Measurements from ENCODE around the gene KLF6. TPM values are rescaled to one million over a fixed set of nuclear protein-coding genes. Genes with fewer than 3 reads are reported as not detected.

Gene KLF6
- total and polyA plus RNA-seq, 9 of the 15 experiments (the other 6 are each of a cell fraction or from before 2014, with no cell fraction given) = 3.2 to 23.9 (median 8.0) TPM

DNA sequence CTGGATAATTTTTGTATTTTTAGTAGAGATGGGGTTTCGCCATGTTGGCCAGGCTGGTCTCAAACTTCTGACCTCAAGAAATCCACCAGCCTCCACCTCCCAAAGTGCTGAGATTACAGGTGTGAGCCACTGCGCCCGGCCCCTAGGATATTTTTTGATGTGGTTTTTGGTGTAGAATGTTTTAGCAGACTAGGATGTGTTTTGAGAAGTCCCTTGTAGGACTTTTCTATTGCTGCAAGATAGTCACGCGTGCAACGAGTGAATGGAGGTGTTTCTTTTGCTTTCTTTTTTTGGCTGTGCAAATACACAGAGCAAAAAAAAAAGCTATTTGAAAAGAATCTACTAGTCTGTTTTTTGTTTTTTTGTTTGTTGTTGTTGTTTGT lies 29.8 kb upstream of the KLF6 start (continued):
- TF ChIP-seq, protein P1, sequence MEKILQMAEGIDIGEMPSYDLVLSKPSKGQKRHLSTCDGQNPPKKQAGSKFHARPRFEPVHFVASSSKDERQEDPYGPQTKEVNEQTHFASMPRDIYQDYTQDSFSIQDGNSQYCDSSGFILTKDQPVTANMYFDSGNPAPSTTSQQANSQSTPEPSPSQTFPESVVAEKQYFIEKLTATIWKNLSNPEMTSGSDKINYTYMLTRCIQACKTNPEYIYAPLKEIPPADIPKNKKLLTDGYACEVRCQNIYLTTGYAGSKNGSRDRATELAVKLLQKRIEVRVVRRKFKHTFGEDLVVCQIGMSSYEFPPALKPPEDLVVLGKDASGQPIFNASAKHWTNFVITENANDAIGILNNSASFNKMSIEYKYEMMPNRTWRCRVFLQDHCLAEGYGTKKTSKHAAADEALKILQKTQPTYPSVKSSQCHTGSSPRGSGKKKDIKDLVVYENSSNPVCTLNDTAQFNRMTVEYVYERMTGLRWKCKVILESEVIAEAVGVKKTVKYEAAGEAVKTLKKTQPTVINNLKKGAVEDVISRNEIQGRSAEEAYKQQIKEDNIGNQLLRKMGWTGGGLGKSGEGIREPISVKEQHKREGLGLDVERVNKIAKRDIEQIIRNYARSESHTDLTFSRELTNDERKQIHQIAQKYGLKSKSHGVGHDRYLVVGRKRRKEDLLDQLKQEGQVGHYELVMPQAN (IDR thresholded peaks at IDR 0.05; ENCODE audit: borderline replicate concordance) = no peak

DNA sequence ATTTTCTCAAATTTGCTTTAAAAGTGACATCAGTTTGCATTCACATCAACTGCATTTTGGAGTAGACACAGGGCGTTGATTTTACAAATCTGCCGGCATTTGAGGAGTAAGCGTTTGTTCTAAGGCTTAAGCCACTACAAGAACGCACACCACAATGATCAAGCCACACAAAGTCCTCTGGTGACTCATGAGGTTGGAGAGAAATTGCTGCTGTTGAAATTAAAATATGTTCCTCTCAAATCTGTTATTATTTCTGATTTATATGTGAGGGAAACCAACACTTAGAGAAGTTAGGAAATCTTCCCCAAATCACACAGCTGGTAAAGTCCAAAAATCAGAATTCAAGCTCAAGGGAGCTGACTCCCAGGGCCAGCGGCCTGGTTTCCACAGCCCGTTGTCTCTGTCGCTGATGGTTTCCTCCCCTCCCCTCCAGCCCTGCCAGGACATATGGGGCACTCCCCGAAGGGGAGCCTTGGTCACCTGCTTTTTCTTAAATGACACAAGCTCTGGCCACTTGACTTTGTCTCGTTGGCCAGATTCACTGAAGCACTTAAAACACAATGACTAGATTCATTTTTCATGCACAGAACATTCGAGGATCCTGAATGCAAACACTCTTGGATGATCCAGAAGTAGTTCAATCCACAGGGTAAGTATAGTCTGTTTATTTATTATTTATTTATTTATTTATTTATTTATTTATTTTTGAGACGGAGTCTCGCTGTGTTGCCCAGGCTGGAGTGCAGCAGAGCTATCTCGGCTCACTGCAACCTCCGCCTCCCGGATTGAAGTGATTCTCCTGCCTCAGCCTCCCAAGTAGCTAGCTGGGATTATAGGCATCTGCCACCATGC lies 29.2 kb upstream of the KLF6 start:
- no peaks in the 10 kb centered on the region for H3K79me2 ChIP-seq (ENCODE audit: control insufficient read depth, insufficient read depth, low read length)
- no peaks in the 10 kb centered on the region for H4K20me1 ChIP-seq (replicated peaks; ENCODE audit: control insufficient read depth, insufficient read depth, low read length)
- H3K9me3 ChIP-seq (replicated peaks; ENCODE audit: control insufficient read depth, insufficient read depth, low read depth, low read length) = no peaks in the 10 kb centered on the region
- no peak overlapping the region for H3K9ac ChIP-seq (ENCODE audit: insufficient read depth in 1 of 2, low read depth in 2 of 2, low read length in 2 of 2)
- no peak for FAIRE-seq
- ChIA-PET POLR2A (interaction anchor here (0.6 to 1.6 kb wide), 2 partner anchors 29 to 163 kb away, joined by 3 to 5 read pairs; partner anchors contain the start of gene KLF6), CTCF (ENCODE audit: low intra/inter-chr PET ratio) (no interaction called here)
- intact Hi-C loops (cut with micrococcal nuclease) = no loop called here
- WGBS (ENCODE audit: insufficient coverage, low coverage, missing lambda C conversion rate) = 66% methylated on average over 13 of the region's 15 CpGs
- H3K4me2 ChIP-seq (ENCODE audit: insufficient read depth, low read length) = no peak overlapping the region
- no peaks in the 10 kb centered on the region for H3K27me3 ChIP-seq (ENCODE audit: control insufficient read depth in 2 of 2, insufficient read depth in 2 of 2, low read length in 2 of 2)
- no peak overlapping the region for H3K27ac ChIP-seq (ENCODE audit: extremely low read depth, low read depth, low read length)
- in situ Hi-C loops (cut with MboI) = no loop called here
- ATAC-seq = no peak
- no peak overlapping the region for H3K4me3 ChIP-seq
- H3K9me1 ChIP-seq (ENCODE audit: control insufficient read depth, insufficient read depth, low read length) = no peaks in the 10 kb centered on the region
- H2AFZ ChIP-seq (ENCODE audit: low read depth, low read length) = no peak overlapping the region
- BruUV-seq (replicated peaks) = no TSS peak
- no peak for DNase-seq (ENCODE audit: extremely low read depth in 1 of 4, low spot score in 3 of 4)
- H3K36me3 ChIP-seq (ENCODE audit: control insufficient read depth, insufficient read depth, low read length) = no peaks in the 10 kb centered on the region
- H3K4me1 ChIP-seq (replicated peaks in 1 of 2; ENCODE audit: control insufficient read depth in 2 of 2, insufficient read depth in 2 of 2, low read length in 2 of 2) = peaks cover 15 to 31% of the 10 kb centered on the region in 2 experiments
- TF ChIP-seq IRF2 (CRISPR knock-in tag; IDR thresholded peaks at IDR 0.05) (no peak), ZFX (CRISPR knock-in tag; IDR thresholded peaks at IDR 0.05) (no peak), TCF7 (IDR thresholded peaks at IDR 0.05; ENCODE audit: borderline replicate concordance) (no peak), KDM5B (IDR thresholded peaks at IDR 0.05; ENCODE audit: insufficient replicate concordance, low read depth, low read length) (no peak), ZNF316 (IDR thresholded peaks at IDR 0.05) (no peak), TOE1 (IDR thresholded peaks at IDR 0.05; ENCODE audit: borderline replicate concordance) (no peak), TOE1 (CRISPR knock-in tag; IDR thresholded peaks at IDR 0.05; ENCODE audit: borderline replicate concordance, low read depth) (no peak)
- TF ChIP-seq, protein P2, sequence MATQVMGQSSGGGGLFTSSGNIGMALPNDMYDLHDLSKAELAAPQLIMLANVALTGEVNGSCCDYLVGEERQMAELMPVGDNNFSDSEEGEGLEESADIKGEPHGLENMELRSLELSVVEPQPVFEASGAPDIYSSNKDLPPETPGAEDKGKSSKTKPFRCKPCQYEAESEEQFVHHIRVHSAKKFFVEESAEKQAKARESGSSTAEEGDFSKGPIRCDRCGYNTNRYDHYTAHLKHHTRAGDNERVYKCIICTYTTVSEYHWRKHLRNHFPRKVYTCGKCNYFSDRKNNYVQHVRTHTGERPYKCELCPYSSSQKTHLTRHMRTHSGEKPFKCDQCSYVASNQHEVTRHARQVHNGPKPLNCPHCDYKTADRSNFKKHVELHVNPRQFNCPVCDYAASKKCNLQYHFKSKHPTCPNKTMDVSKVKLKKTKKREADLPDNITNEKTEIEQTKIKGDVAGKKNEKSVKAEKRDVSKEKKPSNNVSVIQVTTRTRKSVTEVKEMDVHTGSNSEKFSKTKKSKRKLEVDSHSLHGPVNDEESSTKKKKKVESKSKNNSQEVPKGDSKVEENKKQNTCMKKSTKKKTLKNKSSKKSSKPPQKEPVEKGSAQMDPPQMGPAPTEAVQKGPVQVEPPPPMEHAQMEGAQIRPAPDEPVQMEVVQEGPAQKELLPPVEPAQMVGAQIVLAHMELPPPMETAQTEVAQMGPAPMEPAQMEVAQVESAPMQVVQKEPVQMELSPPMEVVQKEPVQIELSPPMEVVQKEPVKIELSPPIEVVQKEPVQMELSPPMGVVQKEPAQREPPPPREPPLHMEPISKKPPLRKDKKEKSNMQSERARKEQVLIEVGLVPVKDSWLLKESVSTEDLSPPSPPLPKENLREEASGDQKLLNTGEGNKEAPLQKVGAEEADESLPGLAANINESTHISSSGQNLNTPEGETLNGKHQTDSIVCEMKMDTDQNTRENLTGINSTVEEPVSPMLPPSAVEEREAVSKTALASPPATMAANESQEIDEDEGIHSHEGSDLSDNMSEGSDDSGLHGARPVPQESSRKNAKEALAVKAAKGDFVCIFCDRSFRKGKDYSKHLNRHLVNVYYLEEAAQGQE (IDR thresholded peaks at IDR 0.05; ENCODE audit: borderline replicate concordance) = no peak
- TF ChIP-seq, protein P2 (CRISPR knock-in tag; IDR thresholded peaks at IDR 0.05; ENCODE audit: low read depth) = no peak

Data from K562 (cell line).